ENCODE measurements around the gene CELF2. TPM values are rescaled to one million over a fixed set of nuclear protein-coding genes. Genes with fewer than 3 reads are reported as not detected.

Gene CELF2
- total RNA-seq, 1 experiment from 2014 or later, result 28.7 TPM

DNA sequence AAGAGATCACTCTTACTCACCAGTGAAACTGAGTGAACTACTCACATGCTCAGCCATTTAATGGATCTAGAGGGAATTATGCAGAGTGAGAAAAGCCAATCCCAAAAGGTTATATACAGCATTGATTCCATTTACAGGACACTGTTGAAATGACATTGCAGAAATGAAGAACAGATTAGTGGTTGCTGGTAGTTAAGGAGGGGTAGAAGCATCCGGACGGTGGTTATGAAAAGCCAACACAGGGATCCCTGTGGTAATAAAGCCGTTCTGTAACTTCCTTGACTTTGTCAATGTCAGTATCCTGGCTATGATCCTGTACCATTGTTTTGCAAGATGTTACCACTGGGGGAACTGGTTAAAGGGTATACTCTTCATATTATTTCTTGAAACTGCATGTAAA, 340.3 kb downstream of the CELF2 start:
- Mint-ChIP-seq H3K27ac (no peak overlapping the region), H3K9me3 (peaks cover 13% of the 10 kb centered on the region in 2 experiments), H3K27me3 (ENCODE audit: low read depth) (no peaks in the 10 kb centered on the region; the same call in 1 of the 2 replicates), H3K4me3 (no peak overlapping the region), H3K36me3 (ENCODE audit: insufficient read depth in 1 of 3, low read depth in 3 of 3) (peaks cover 0 to 12% (median 0%) of the 10 kb centered on the region in 3 experiments; a peak in 4 of 7 replicates), H3K4me1 (no peaks in the 10 kb centered on the region)
- H3K79me2 ChIP-seq (ENCODE audit: insufficient read depth, low read length), result no peaks in the 10 kb centered on the region
- H3K4ac ChIP-seq (ENCODE audit: low read depth, low read length), result no peak overlapping the region
- no peak overlapping the region for H3K27ac ChIP-seq (ENCODE audit: insufficient read length, low read depth, low read length)
- H3K79me1 ChIP-seq (ENCODE audit: insufficient read depth, low read depth, low read length, poor library complexity, severe bottlenecking), result no peaks in the 10 kb centered on the region
- no peak overlapping the region for H3K56ac ChIP-seq (ENCODE audit: insufficient read length, low read depth, low read length)
- H4K20me1 ChIP-seq (ENCODE audit: control insufficient read depth, insufficient read depth, insufficient read length), result no peaks in the 10 kb centered on the region
- no peaks in the 10 kb centered on the region for H3K27me3 ChIP-seq (ENCODE audit: insufficient read depth, low read length)
- no peak overlapping the region for H2BK5ac ChIP-seq (ENCODE audit: insufficient read length, low read length)
- TF ChIP-seq, protein P1, sequence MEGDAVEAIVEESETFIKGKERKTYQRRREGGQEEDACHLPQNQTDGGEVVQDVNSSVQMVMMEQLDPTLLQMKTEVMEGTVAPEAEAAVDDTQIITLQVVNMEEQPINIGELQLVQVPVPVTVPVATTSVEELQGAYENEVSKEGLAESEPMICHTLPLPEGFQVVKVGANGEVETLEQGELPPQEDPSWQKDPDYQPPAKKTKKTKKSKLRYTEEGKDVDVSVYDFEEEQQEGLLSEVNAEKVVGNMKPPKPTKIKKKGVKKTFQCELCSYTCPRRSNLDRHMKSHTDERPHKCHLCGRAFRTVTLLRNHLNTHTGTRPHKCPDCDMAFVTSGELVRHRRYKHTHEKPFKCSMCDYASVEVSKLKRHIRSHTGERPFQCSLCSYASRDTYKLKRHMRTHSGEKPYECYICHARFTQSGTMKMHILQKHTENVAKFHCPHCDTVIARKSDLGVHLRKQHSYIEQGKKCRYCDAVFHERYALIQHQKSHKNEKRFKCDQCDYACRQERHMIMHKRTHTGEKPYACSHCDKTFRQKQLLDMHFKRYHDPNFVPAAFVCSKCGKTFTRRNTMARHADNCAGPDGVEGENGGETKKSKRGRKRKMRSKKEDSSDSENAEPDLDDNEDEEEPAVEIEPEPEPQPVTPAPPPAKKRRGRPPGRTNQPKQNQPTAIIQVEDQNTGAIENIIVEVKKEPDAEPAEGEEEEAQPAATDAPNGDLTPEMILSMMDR (conservative IDR thresholded peaks at IDR 0.05), result no peak
- H4K5ac ChIP-seq (ENCODE audit: insufficient read length, low read depth, low read length), result no peak overlapping the region
- no peak overlapping the region for H3K14ac ChIP-seq (ENCODE audit: insufficient read depth, low read length)
- H3K18ac ChIP-seq (ENCODE audit: insufficient read length, low read depth, low read length), result no peak overlapping the region
- H2AK5ac ChIP-seq (ENCODE audit: insufficient read length, low read length), result no peak overlapping the region
- H2BK15ac ChIP-seq (ENCODE audit: low read depth, low read length), result no peak overlapping the region
- no peak overlapping the region for H2BK12ac ChIP-seq (ENCODE audit: insufficient read length, low read depth, low read length)
- no CpG with 5 or more reads among the region's 3 CpGs for WGBS (ENCODE audit: extremely low coverage, insufficient read length, low lambda C conversion rate)
- H3K23ac ChIP-seq (ENCODE audit: insufficient read length, low read depth, low read length), result no peak overlapping the region
- H2BK120ac ChIP-seq (ENCODE audit: low read depth, low read length, poor library complexity, severe bottlenecking), result no peak overlapping the region
- H3K4me2 ChIP-seq (ENCODE audit: insufficient read depth, insufficient read length, low read length), result no peak overlapping the region
- no peak overlapping the region for H2BK20ac ChIP-seq (ENCODE audit: low read depth, low read length, poor library complexity, severe bottlenecking)
- H3K9ac ChIP-seq (ENCODE audit: extremely low read depth, insufficient read length, low read length), result no peak overlapping the region
- no peaks in the 10 kb centered on the region for H3K4me1 ChIP-seq (ENCODE audit: insufficient read depth, low read length)
- H2AFZ ChIP-seq (ENCODE audit: low read length), result no peak overlapping the region
- no peak overlapping the region for H3T11ph ChIP-seq (ENCODE audit: low read length)
- no peaks in the 10 kb centered on the region for H3K9me3 ChIP-seq (ENCODE audit: control insufficient read depth, low read depth, low read length)
- no peak for DNase-seq
- H4K91ac ChIP-seq (ENCODE audit: insufficient read length, low read depth, low read length), result no peak overlapping the region
- H4K8ac ChIP-seq (replicated peaks; ENCODE audit: insufficient read length, low read depth, low read length), result no peak overlapping the region
- H3K23me2 ChIP-seq (ENCODE audit: insufficient read length, low read depth, low read length, poor library complexity, severe bottlenecking), result no peaks in the 10 kb centered on the region
